ENCODE measurements around the gene GPI. TPM values are rescaled to one million over a fixed set of nuclear protein-coding genes. Genes with fewer than 3 reads are reported as not detected.
A peak's percentile ranks its signal among the peaks of the same experiment; 100 is the strongest.

GPI gene
- total RNA-seq, 2 donors from 2014 or later: 181 to 183 TPM

DNA sequence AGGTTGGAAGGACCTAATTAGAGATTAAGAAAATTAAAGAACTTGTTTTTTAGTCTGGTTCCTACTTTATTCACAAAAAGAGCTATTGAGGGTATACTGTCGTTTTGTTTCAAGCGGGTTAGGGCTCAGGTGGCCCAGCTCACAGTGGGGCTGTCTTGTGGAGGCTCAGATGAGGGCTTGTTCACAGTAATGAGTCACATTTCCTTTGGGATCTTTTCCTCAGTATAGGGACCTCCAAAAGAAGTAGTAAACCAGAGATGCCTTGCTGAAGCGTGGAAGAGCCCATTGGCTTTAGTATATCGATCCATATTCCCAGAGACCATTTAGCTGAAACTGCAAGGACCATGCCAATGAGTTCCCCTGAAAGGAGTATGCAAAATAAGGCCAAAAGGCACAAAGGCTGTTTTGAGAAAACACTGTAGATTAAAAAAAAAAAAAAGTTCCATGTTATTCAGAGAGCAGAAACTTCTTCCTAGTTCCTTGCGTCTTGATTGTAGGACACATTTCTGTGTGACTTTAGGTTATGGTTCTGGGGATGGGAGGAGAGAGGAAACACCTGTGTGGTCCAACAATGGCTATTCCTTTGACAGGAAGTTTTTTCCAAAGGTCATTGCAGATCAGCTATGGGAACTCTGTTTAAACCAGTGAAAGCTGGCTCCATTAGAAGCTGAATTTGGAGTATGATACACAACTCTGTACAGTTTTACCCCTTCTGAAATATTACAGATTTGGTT, 32.8 kb upstream of the GPI start:
- peak overlapping the region; percentile 66 for H3K27ac Mint-ChIP-seq
- Histone ChIP-seq H3K4me1 (ENCODE audit: control insufficient read depth, insufficient read depth, low read length) (no peaks in the 10 kb centered on the region), H3K36me3 (ENCODE audit: control insufficient read depth, insufficient read depth, low read length) (peaks cover 70% of the 10 kb centered on the region), H3K27me3 (ENCODE audit: control insufficient read depth, insufficient read depth, low read length, poor library complexity, severe bottlenecking) (no peaks in the 10 kb centered on the region), H3K27ac (ENCODE audit: low read depth, low read length) (no peak overlapping the region), H3K9me3 (ENCODE audit: control insufficient read depth, low read length) (no peaks in the 10 kb centered on the region), H3K9ac (ENCODE audit: extremely low read depth, low read length, poor library complexity, severe bottlenecking) (no peak overlapping the region), H3K4me3 (ENCODE audit: low read length) (no peak overlapping the region)
- peaks cover 50% of the 10 kb centered on the region for H3K36me3 Mint-ChIP-seq (ENCODE audit: low read depth)
- H3K4me1 Mint-ChIP-seq: no peaks in the 10 kb centered on the region
- no peaks in the 10 kb centered on the region for H3K9me3 Mint-ChIP-seq
- no peaks in the 10 kb centered on the region for H3K27me3 Mint-ChIP-seq (ENCODE audit: insufficient read depth)
- no peak for DNase-seq
- H3K4me3 Mint-ChIP-seq: no peak overlapping the region
- TF ChIP-seq, protein P1, sequence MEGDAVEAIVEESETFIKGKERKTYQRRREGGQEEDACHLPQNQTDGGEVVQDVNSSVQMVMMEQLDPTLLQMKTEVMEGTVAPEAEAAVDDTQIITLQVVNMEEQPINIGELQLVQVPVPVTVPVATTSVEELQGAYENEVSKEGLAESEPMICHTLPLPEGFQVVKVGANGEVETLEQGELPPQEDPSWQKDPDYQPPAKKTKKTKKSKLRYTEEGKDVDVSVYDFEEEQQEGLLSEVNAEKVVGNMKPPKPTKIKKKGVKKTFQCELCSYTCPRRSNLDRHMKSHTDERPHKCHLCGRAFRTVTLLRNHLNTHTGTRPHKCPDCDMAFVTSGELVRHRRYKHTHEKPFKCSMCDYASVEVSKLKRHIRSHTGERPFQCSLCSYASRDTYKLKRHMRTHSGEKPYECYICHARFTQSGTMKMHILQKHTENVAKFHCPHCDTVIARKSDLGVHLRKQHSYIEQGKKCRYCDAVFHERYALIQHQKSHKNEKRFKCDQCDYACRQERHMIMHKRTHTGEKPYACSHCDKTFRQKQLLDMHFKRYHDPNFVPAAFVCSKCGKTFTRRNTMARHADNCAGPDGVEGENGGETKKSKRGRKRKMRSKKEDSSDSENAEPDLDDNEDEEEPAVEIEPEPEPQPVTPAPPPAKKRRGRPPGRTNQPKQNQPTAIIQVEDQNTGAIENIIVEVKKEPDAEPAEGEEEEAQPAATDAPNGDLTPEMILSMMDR (conservative IDR thresholded peaks at IDR 0.05): no peak
- 94 to 97% methylated on average over 4 to 5 of the region's 5 CpGs for WGBS, 2 experiments (ENCODE audit: insufficient coverage in 1 of 2, insufficient read length in 1 of 2)

DNA sequence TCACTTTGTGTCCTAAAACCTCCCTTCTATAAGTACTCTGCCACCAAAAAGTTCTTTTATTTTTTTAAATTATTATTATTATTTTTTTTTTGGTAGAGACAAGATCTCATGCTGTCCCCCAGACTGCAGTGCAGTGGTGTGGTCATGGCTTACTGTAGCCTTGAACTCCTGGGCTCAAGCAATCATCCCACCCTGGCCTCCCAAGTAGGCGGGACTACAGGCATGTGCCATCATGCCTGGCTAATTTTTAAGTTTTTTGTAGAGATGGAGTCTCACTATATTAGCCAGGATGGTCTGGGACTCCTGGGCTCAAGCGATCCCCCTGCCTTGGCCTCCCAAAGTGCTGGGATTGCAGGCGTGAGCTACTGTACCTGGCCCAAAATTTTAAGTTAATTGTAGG, 29.1 kb upstream of the GPI start:
- no peak for DNase-seq
- Histone ChIP-seq H3K9me3 (ENCODE audit: control insufficient read depth, low read length) (no peaks in the 10 kb centered on the region), H3K27me3 (ENCODE audit: control insufficient read depth, insufficient read depth, low read length, poor library complexity, severe bottlenecking) (no peaks in the 10 kb centered on the region), H3K9ac (ENCODE audit: extremely low read depth, low read length, poor library complexity, severe bottlenecking) (no peak overlapping the region), H3K4me1 (ENCODE audit: control insufficient read depth, insufficient read depth, low read length) (no peaks in the 10 kb centered on the region), H3K36me3 (ENCODE audit: control insufficient read depth, insufficient read depth, low read length) (peaks cover 69% of the 10 kb centered on the region), H3K4me3 (ENCODE audit: low read length) (no peak overlapping the region), H3K27ac (ENCODE audit: low read depth, low read length) (no peak overlapping the region)
- Mint-ChIP-seq H3K4me1 (no peaks in the 10 kb centered on the region), H3K36me3 (ENCODE audit: low read depth) (peaks cover 54% of the 10 kb centered on the region), H3K4me3 (no peak overlapping the region), H3K27ac (no peak overlapping the region), H3K27me3 (ENCODE audit: insufficient read depth) (no peaks in the 10 kb centered on the region), H3K9me3 (no peaks in the 10 kb centered on the region)
- TF ChIP-seq, protein P1 (conservative IDR thresholded peaks at IDR 0.05): no peak
- 92 to 100% methylated on average over 1 to 3 of the region's 3 CpGs for WGBS, 2 experiments (ENCODE audit: insufficient coverage in 1 of 2, insufficient read length in 1 of 2)

DNA sequence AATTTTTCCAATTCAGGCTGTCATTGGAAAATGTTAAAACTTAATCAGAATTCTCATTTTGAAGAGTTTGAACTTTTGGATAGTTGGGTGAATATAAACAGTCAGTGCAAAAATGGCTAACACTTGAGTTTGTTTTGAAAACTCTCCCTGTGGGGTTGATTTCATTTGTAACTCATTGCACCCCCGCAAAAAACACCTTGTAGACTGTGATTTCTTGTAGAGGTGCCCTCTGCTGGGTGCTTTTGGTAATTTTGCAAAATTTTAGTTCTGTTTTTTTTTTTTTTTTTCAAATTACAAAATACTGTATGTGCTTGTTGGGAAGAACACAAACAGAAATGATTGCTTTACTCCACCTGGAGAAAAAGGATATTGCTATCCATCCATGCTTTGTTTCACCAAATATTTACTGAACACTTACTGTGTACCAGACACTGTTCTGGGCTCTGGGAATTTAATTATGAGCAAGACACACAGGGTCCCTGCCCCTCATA, 28.2 kb upstream of the GPI start:
- 50% methylated on average over 1 of the region's 1 CpG; no CpG with 5 or more reads in 1 of the 2 experiments for WGBS, 2 experiments (ENCODE audit: insufficient coverage in 1 of 2, insufficient read length in 1 of 2)
- Mint-ChIP-seq H3K4me3 (no peak overlapping the region), H3K9me3 (no peaks in the 10 kb centered on the region), H3K4me1 (no peaks in the 10 kb centered on the region), H3K27ac (no peak overlapping the region), H3K36me3 (ENCODE audit: low read depth) (peaks cover 54% of the 10 kb centered on the region), H3K27me3 (ENCODE audit: insufficient read depth) (no peaks in the 10 kb centered on the region)
- no peak for DNase-seq
- TF ChIP-seq, protein P1 (conservative IDR thresholded peaks at IDR 0.05): peak; percentile 85
- Histone ChIP-seq H3K9ac (ENCODE audit: extremely low read depth, low read length, poor library complexity, severe bottlenecking) (no peak overlapping the region), H3K27me3 (ENCODE audit: control insufficient read depth, insufficient read depth, low read length, poor library complexity, severe bottlenecking) (no peaks in the 10 kb centered on the region), H3K9me3 (ENCODE audit: control insufficient read depth, low read length) (no peaks in the 10 kb centered on the region), H3K4me1 (ENCODE audit: control insufficient read depth, insufficient read depth, low read length) (no peaks in the 10 kb centered on the region), H3K27ac (ENCODE audit: low read depth, low read length) (no peak overlapping the region), H3K36me3 (ENCODE audit: control insufficient read depth, insufficient read depth, low read length) (peaks cover 67% of the 10 kb centered on the region), H3K4me3 (ENCODE audit: low read length) (no peak overlapping the region)

All from endodermal cell (in vitro differentiated cells).